ENCODE results near the gene TAF1C. TPM values are rescaled to one million over a fixed set of nuclear protein-coding genes. Genes with fewer than 3 reads are reported as not detected.

TAF1C gene
- total RNA-seq, 1 experiment from 2014 or later = 78.5 TPM

GRCh38 chr16:84215531-84215930, 28.7 kb upstream of the TAF1C start:
- intact Hi-C loops (cut with micrococcal nuclease; ENCODE audit: unreplicated experiment) = no loop called here
- Mint-ChIP-seq H3K4me3 (ENCODE audit: low read depth, unreplicated experiment) (no peak overlapping the region), H3K36me3 (ENCODE audit: insufficient read depth, unreplicated experiment) (no peaks in the 10 kb centered on the region), H3K9me3 (ENCODE audit: low read depth, unreplicated experiment) (no peaks in the 10 kb centered on the region), H3K4me1 (ENCODE audit: low read depth, unreplicated experiment) (no peaks in the 10 kb centered on the region), H3K27ac (ENCODE audit: unreplicated experiment) (no peak overlapping the region), H3K27me3 (ENCODE audit: unreplicated experiment) (peaks cover 63% of the 10 kb centered on the region)
- CTCF ChIA-PET = interaction anchor here (0.6 kb wide), 1 partner anchor 1913 kb away, joined by 3 read pairs; no protein-coding TSS in a partner anchor
- DNase-seq = no peak
- BruUV-seq (replicated peaks) = no TSS peak
- TF ChIP-seq CTCF (IDR thresholded peaks at IDR 0.05; ENCODE audit: unreplicated experiment) = no peak

GRCh38 chr16:84214451-84215066, 27.7 kb upstream of the TAF1C start:
- H3K4me3 Mint-ChIP-seq (ENCODE audit: low read depth, unreplicated experiment) = no peak overlapping the region
- H3K36me3 Mint-ChIP-seq (ENCODE audit: insufficient read depth, unreplicated experiment) = no peaks in the 10 kb centered on the region
- BruUV-seq (replicated peaks) = no TSS peak
- H3K4me1 Mint-ChIP-seq (ENCODE audit: low read depth, unreplicated experiment) = no peaks in the 10 kb centered on the region
- no peak overlapping the region for H3K27ac Mint-ChIP-seq (ENCODE audit: unreplicated experiment)
- intact Hi-C loops (cut with micrococcal nuclease; ENCODE audit: unreplicated experiment) = no loop called here
- H3K9me3 Mint-ChIP-seq (ENCODE audit: low read depth, unreplicated experiment) = no peaks in the 10 kb centered on the region
- H3K27me3 Mint-ChIP-seq (ENCODE audit: unreplicated experiment) = peaks cover 58% of the 10 kb centered on the region
- no peak for TF ChIP-seq CTCF (IDR thresholded peaks at IDR 0.05; ENCODE audit: unreplicated experiment)
- DNase-seq = no peak
- CTCF ChIA-PET = no interaction called here

GRCh38 chr16:84212631-84213030, 25.8 kb upstream of the TAF1C start:
- Mint-ChIP-seq H3K4me3 (ENCODE audit: low read depth, unreplicated experiment) (no peak overlapping the region), H3K36me3 (ENCODE audit: insufficient read depth, unreplicated experiment) (no peaks in the 10 kb centered on the region)
- CTCF ChIA-PET = interaction anchor here (1.0 kb wide), 1 partner anchor 8 kb away, joined by 3 read pairs; no protein-coding TSS in a partner anchor

GRCh38 chr16:84212154-84212553, 25.3 kb upstream of the TAF1C start:
- H3K36me3 Mint-ChIP-seq (ENCODE audit: insufficient read depth, unreplicated experiment) = no peaks in the 10 kb centered on the region
- no peaks in the 10 kb centered on the region for H3K4me1 Mint-ChIP-seq (ENCODE audit: low read depth, unreplicated experiment)
- H3K27ac Mint-ChIP-seq (ENCODE audit: unreplicated experiment) = no peak overlapping the region
- intact Hi-C loops (cut with micrococcal nuclease; ENCODE audit: unreplicated experiment) = no loop called here
- H3K9me3 Mint-ChIP-seq (ENCODE audit: low read depth, unreplicated experiment) = no peaks in the 10 kb centered on the region
- CTCF ChIA-PET = interaction anchor here (0.7 kb wide), 1 partner anchor 25 kb away, joined by 3 read pairs; the partner anchor contains the start of gene TAF1C
- no peak overlapping the region for H3K4me3 Mint-ChIP-seq (ENCODE audit: low read depth, unreplicated experiment)
- no peak for DNase-seq
- H3K27me3 Mint-ChIP-seq (ENCODE audit: unreplicated experiment) = peaks cover 45% of the 10 kb centered on the region
- no peak for TF ChIP-seq CTCF (IDR thresholded peaks at IDR 0.05; ENCODE audit: unreplicated experiment)
- BruUV-seq (replicated peaks) = no TSS peak

More at GRCh38 chr16:84212631-84213030, 25.8 kb upstream of the TAF1C start:
- Mint-ChIP-seq H3K4me1 (ENCODE audit: low read depth, unreplicated experiment) (no peaks in the 10 kb centered on the region), H3K27ac (ENCODE audit: unreplicated experiment) (no peak overlapping the region), H3K9me3 (ENCODE audit: low read depth, unreplicated experiment) (no peaks in the 10 kb centered on the region), H3K27me3 (ENCODE audit: unreplicated experiment) (peaks cover 45% of the 10 kb centered on the region)
- no TSS peak for BruUV-seq (replicated peaks)
- intact Hi-C loops (cut with micrococcal nuclease; ENCODE audit: unreplicated experiment) = no loop called here
- TF ChIP-seq CTCF (IDR thresholded peaks at IDR 0.05; ENCODE audit: unreplicated experiment) = no peak
- DNase-seq = no peak
